ENCODE measurements around the gene TRPM3. TPM values are rescaled to one million over a fixed set of nuclear protein-coding genes. Genes with fewer than 3 reads are reported as not detected.
"Not testable (repeated sequence)": the region's sequence is repeated elsewhere in the genome, so short reads cannot be mapped to it uniquely, and the experiment has no call there.

Gene TRPM3
- total RNA-seq, 2 experiments from 2014 or later: not detected

DNA sequence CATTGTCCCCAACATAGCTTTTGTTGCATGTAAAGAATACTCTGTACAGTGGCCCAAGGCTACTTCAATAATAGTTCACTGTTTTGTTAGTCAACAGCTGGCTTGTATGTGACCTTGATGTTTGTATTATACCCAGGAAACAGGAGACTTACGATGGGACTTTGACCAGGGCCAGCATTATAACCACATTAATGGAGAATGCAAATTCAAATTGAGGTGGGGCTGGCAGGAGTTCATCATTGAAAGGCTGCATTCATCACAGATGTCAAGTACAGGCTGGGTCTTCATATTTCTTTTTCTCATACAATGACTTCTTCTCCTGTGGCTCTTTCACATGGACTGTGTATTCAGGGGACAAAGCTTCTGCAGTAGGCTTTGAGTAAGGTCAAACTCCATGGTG is 396.6 kb downstream of the TRPM3 start:
- DNase-seq; H3K36me3 Mint-ChIP-seq; H3K27me3 Mint-ChIP-seq; POLR2A ChIA-PET; H3K4me1 Mint-ChIP-seq; H3K4me3 Mint-ChIP-seq; H3K9me3 Mint-ChIP-seq; ATAC-seq (ENCODE audit: low read depth); H3K27ac Mint-ChIP-seq: not testable (repeated sequence)

DNA sequence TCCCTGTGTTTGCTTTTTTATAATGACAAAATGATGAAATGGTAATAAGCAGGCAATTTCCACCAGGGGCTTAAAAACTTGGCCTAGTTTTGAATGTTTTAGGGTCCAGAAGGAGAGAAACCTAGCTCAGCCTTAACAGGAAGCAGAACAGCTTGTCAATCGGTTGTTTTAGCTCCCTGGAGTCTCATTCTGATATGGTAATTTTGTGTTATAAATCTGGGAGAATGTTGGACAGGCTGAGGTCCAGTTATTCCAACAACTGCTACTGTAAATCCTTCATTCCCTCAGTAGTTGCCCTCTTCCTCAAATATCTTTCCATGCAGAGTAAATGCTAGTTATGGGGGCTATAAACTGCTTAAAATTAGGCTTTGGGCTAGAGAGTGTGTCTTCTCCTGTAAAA is 397.4 kb downstream of the TRPM3 start:
- H3K27ac Mint-ChIP-seq; ATAC-seq (ENCODE audit: low read depth); H3K36me3 Mint-ChIP-seq; POLR2A ChIA-PET; DNase-seq; H3K4me1 Mint-ChIP-seq; H3K27me3 Mint-ChIP-seq; H3K4me3 Mint-ChIP-seq; H3K9me3 Mint-ChIP-seq: not testable (repeated sequence)

DNA sequence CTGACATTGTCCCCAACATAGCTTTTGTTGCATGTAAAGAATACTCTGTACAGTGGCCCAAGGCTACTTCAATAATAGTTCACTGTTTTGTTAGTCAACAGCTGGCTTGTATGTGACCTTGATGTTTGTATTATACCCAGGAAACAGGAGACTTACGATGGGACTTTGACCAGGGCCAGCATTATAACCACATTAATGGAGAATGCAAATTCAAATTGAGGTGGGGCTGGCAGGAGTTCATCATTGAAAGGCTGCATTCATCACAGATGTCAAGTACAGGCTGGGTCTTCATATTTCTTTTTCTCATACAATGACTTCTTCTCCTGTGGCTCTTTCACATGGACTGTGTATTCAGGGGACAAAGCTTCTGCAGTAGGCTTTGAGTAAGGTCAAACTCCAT is 414.6 kb downstream of the TRPM3 start:
- H3K27me3 Mint-ChIP-seq; H3K36me3 Mint-ChIP-seq; H3K4me3 Mint-ChIP-seq; ATAC-seq (ENCODE audit: low read depth); H3K27ac Mint-ChIP-seq; DNase-seq; POLR2A ChIA-PET; H3K9me3 Mint-ChIP-seq; H3K4me1 Mint-ChIP-seq: not testable (repeated sequence)

DNA sequence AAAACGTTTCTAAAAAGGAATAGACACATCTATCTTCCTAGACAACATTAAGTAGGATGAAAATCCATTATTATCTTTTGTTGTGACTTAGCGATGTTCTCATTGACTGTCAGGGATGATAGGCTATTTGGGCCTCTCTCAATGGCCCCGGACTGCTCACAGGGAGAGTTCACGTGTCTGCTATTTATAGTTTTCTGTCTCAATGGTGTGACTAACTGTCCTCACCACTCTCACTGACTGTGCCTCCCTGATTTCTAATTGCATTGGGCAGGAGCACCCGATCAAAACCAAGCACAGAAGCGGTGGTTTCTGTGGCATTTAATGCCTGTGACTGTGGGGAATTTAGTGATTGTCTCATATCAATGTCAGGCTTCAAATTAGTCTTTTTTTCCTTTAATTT is 420.3 kb downstream of the TRPM3 start:
- Mint-ChIP-seq H3K27ac (no peak overlapping the region), H3K27me3 (no peaks in the 10 kb centered on the region), H3K4me1 (no peaks in the 10 kb centered on the region), H3K9me3 (no peaks in the 10 kb centered on the region), H3K4me3 (no peak overlapping the region), H3K36me3 (no peaks in the 10 kb centered on the region)
- POLR2A ChIA-PET: no interaction called here
- ATAC-seq (ENCODE audit: low read depth) (no peak), DNase-seq (no peak)

DNA sequence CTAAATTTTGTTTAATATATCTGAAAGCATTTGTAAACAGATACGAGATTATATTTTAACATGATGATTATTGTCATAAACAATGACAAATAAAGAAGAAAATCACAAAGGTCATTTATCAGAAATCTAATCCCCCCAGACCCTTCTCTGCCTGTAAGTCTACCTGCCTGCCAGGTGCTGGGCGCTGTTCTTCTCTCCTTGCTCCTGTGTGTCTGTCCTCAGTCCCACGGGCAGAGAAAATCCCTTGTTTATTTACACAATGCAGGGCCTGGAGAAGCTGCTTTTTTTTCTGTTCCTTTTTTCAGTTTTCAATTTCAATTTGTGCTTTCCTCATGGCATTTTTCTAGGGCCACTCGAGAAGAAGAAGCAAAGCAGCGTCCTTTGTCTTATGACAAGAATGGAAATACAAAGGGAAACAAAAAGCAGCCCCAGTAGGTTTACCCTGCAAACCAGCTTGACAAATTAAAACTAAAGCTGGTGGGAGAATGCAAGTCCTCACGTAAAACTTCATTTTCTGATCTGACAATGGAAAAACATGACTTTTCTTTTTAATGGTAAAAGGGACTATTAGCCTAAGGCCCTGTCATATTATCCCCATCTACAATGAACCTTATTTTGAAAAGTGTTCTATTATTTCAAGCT is 424.6 kb downstream of the TRPM3 start:
- peaks cover 1% of the 10 kb centered on the region for H3K9me3 Mint-ChIP-seq
- ATAC-seq (ENCODE audit: low read depth) (no peak), DNase-seq (no peak)
- no peaks in the 10 kb centered on the region for H3K4me1 Mint-ChIP-seq
- H3K27me3 Mint-ChIP-seq: peaks cover 3% of the 10 kb centered on the region
- POLR2A ChIA-PET: no interaction called here
- H3K4me3 Mint-ChIP-seq: no peak overlapping the region
- no peaks in the 10 kb centered on the region for H3K36me3 Mint-ChIP-seq
- H3K27ac Mint-ChIP-seq: no peak overlapping the region

DNA sequence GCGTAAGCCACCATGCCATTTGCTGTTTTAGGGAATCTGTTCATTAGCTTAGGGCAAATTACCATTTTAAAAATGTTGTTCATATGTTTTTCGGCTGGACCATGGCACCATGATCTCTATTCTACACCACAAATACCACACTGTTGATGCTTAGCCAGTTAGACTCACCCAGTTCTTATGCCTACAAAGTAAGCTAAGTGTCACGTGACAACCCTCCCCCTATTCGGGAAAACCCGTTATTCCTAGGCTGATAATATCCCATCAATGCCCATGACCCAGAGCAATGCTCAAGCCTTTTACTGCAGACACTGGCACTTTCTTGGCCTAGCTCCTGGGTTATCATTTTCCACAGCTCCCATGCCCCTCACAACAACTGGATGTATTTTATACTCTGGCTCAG is 426.7 kb downstream of the TRPM3 start:
- peaks cover 1% of the 10 kb centered on the region for H3K9me3 Mint-ChIP-seq
- no peaks in the 10 kb centered on the region for H3K4me1 Mint-ChIP-seq
- H3K27me3 Mint-ChIP-seq: peaks cover 6% of the 10 kb centered on the region
- ATAC-seq (ENCODE audit: low read depth) (no peak), DNase-seq (no peak)
- H3K36me3 Mint-ChIP-seq: no peaks in the 10 kb centered on the region
- no peak overlapping the region for H3K4me3 Mint-ChIP-seq
- POLR2A ChIA-PET: no interaction called here
- no peak overlapping the region for H3K27ac Mint-ChIP-seq

DNA sequence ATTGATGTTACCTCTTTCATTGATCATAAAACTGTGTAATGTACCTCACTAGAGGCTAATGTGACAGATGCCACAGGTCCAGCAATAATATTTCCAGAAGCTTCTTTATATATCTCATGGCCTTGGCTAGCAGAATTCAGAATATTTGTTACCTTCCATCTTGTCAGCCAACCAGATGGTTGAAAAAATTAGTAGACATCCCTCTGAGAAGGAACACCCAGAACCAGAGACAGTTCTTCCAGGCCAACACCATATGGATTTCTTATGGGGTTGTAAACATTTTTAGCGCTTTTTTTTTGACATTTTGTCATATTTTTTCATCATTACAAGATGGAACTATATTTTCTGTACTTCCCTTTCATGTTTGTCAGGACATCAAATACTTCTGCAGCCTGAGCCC is 428.2 kb downstream of the TRPM3 start:
- Mint-ChIP-seq H3K27ac (no peak overlapping the region), H3K27me3 (peaks cover 12% of the 10 kb centered on the region), H3K4me1 (no peaks in the 10 kb centered on the region), H3K4me3 (no peak overlapping the region), H3K9me3 (peaks cover 1% of the 10 kb centered on the region), H3K36me3 (no peaks in the 10 kb centered on the region)
- ATAC-seq (ENCODE audit: low read depth) (no peak), DNase-seq (no peak)
- POLR2A ChIA-PET: no interaction called here

DNA sequence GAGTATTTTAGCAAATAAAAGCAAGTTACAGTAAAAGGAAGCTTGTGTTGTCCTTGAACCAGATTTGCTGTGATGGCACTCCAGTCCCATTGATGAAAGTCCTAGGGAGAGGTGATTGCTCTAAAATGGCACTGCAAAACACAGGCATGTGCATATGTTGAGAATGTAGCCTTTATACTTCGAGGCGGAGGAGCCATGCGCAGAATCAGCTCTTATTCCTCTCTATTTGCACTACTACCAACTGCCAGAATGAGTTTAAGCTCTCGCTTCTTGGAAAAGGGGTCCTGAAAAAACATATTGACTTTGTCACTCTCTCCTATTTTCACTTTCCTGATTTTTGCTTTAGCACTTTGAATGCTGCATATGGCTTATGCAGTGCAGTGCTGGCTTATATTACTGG is 429.0 kb downstream of the TRPM3 start:
- Mint-ChIP-seq H3K9me3 (peaks cover 1% of the 10 kb centered on the region), H3K27ac (no peak overlapping the region)
- POLR2A ChIA-PET: no interaction called here

DNA sequence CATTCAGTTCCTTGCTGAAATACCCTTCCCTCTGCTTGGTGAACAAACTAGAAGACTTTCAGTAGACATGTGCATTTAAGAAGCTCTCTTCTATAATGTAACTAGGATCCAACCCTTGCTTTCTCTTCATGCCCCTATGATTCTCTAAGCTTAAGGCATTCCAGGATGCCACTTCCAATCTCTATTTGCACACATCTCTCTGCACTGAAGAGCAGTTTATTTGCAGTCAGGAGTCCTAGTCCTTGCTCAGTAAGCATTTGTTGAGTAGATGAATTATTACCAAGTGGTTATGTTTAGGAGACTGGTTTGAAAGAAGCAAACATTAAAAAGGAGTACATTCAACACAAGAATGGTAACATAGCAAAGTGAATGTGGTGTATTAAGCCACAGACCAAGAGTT is 432.7 kb downstream of the TRPM3 start:
- DNase-seq (no peak), ATAC-seq (ENCODE audit: low read depth) (no peak)
- H3K27ac Mint-ChIP-seq: no peak overlapping the region
- H3K27me3 Mint-ChIP-seq: peaks cover 12% of the 10 kb centered on the region
- no peaks in the 10 kb centered on the region for H3K9me3 Mint-ChIP-seq
- POLR2A ChIA-PET: no interaction called here
- no peaks in the 10 kb centered on the region for H3K4me1 Mint-ChIP-seq
- no peak overlapping the region for H3K4me3 Mint-ChIP-seq
- H3K36me3 Mint-ChIP-seq: no peaks in the 10 kb centered on the region

More for the DNA sequence above, 429.0 kb downstream of the TRPM3 start:
- H3K27me3 Mint-ChIP-seq: peaks cover 12% of the 10 kb centered on the region
- ATAC-seq (ENCODE audit: low read depth): no peak
- no peak for DNase-seq
- H3K4me3 Mint-ChIP-seq: no peak overlapping the region
- no peaks in the 10 kb centered on the region for H3K36me3 Mint-ChIP-seq
- H3K4me1 Mint-ChIP-seq: no peaks in the 10 kb centered on the region

DNA sequence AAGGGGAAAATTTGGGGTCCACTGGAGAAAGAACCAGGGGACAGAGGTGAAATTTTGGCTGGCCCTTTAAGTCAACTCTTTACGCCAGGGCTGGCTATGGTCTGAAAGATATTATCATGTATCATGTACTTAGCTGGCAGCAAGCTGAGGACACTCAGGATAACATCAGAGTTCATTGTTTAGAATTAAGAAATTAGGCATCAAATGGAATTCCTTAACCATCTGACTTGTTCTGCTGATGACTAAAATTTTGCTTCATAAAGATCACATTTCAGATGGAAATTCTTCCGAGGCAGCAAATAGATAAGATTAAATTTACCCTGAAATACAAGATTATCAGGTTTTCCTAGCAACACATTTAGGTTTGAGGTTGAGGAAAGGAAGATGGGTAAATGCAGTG is 437.6 kb downstream of the TRPM3 start:
- H3K27ac Mint-ChIP-seq: no peak overlapping the region
- H3K4me1 Mint-ChIP-seq: no peaks in the 10 kb centered on the region
- H3K27me3 Mint-ChIP-seq: peaks cover 5% of the 10 kb centered on the region
- no peaks in the 10 kb centered on the region for H3K9me3 Mint-ChIP-seq
- DNase-seq: no peak
- no peak overlapping the region for H3K4me3 Mint-ChIP-seq
- POLR2A ChIA-PET: no interaction called here
- ATAC-seq (ENCODE audit: low read depth): no peak
- H3K36me3 Mint-ChIP-seq: no peaks in the 10 kb centered on the region

DNA sequence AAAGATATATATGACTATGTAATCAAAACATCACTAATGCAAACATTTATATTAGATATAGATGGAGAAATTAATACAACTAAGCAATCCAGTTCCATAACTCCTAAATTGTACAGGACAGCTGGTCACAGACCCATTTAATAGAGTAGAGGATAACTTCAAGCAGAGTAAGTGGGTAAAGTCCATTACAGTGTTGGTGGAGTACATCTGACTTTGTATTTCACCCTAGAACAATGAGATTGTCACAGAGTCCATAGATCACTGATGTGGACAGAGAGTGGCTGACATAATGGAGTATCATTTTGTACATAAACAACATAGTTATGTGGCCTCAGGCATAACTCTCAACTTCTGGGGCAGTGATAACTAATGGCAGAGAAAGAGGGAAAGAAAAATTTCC is 439.1 kb downstream of the TRPM3 start:
- DNase-seq (no peak), ATAC-seq (ENCODE audit: low read depth) (no peak)
- Mint-ChIP-seq H3K36me3 (no peaks in the 10 kb centered on the region), H3K4me3 (no peak overlapping the region), H3K9me3 (no peaks in the 10 kb centered on the region), H3K27me3 (no peaks in the 10 kb centered on the region), H3K27ac (no peak overlapping the region), H3K4me1 (no peaks in the 10 kb centered on the region)
- POLR2A ChIA-PET: no interaction called here

DNA sequence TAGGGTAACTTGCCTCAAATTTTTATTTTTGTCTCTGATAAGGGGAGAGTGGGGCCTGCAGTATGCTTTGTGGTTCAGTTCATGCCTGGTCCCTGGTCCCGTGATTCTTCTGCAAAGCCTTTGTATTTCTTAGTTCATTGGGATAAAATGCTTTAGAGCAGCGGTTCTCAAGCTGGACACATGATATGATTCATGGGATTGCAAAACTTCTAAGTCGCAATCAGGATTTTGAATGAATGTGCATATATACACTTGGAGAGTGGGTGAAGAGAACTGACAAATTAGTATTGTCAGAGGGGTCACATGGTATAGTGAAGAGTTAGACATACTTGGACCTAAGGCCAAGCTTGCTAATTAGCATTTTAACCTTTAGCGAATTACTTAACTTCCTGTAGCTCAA is 441.6 kb downstream of the TRPM3 start:
- H3K4me3 Mint-ChIP-seq: no peak overlapping the region
- no peaks in the 10 kb centered on the region for H3K9me3 Mint-ChIP-seq
- POLR2A ChIA-PET: no interaction called here

DNA sequence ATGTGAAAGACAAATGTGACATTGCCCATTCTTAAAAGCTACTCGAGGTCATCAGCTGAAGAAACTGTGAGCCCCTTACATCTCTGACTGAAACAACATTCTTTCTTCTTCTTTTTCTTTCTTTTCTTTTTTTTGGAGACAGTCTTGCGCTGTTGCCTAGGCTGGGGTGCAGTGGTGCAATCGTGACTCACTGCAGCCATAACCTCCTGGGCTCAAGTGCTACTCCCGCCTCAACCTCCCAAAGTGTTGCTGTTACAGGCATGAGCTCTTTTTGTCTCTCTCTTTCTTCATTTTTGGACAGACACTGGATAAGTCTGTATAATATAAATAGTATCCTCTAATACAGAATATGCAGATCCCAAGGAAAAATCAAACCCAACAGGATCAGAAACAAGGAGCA is 443.3 kb downstream of the TRPM3 start:
- DNase-seq (no peak), ATAC-seq (ENCODE audit: low read depth) (no peak)
- no peak overlapping the region for H3K27ac Mint-ChIP-seq
- no peaks in the 10 kb centered on the region for H3K27me3 Mint-ChIP-seq
- H3K4me1 Mint-ChIP-seq: no peaks in the 10 kb centered on the region
- H3K4me3 Mint-ChIP-seq: no peak overlapping the region
- H3K9me3 Mint-ChIP-seq: no peaks in the 10 kb centered on the region
- no peaks in the 10 kb centered on the region for H3K36me3 Mint-ChIP-seq
- POLR2A ChIA-PET: no interaction called here

More for the DNA sequence above, 441.6 kb downstream of the TRPM3 start:
- Mint-ChIP-seq H3K27ac (no peak overlapping the region), H3K36me3 (no peaks in the 10 kb centered on the region), H3K4me1 (no peaks in the 10 kb centered on the region), H3K27me3 (no peaks in the 10 kb centered on the region)
- DNase-seq: no peak
- no peak for ATAC-seq (ENCODE audit: low read depth)

DNA sequence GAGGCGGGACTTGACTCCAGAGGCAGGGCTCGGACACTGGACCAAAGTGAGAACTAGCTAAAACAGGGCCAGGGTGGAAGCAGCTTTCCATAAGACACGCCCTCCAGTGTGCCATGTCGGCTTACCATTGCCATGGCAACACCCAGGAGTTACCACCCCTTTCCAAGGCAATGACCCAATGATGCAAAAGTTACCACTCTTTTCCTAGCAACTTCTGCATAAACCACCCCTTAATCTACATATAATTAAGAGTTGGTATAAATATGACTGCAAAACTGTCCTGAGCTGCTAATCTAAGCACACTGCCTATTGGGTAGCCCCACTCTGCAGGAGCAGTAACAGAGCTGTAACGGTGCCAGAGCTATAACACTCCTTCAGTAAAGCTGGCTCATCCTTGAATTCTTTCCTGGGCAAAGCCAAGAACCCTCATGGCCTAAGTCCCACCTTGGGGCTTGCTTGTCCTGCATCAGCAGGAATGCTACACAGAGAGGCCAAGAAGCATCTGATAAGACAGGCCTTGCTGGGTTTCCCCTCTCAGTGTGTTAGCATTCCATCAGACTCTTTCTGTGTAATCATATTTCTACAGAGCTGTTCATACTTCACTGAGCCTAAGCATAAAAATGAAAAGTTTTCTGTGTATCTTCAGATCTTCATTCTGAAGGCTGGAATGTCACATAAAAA is 444.2 kb downstream of the TRPM3 start:
- H3K4me3 Mint-ChIP-seq: no peak overlapping the region
- no peak overlapping the region for H3K27ac Mint-ChIP-seq
- ATAC-seq (ENCODE audit: low read depth) (no peak), DNase-seq (no peak)
- no peaks in the 10 kb centered on the region for H3K27me3 Mint-ChIP-seq
- POLR2A ChIA-PET: no interaction called here
- H3K4me1 Mint-ChIP-seq: no peaks in the 10 kb centered on the region
- no peaks in the 10 kb centered on the region for H3K9me3 Mint-ChIP-seq
- H3K36me3 Mint-ChIP-seq: no peaks in the 10 kb centered on the region

All from activated naive CD8-positive, alpha-beta T cell treated with anti-CD3 and anti-CD28 coated beads, Interleukin-2, amount 10 ng/mL, durations not matched to agents 7 days and 5 days (primary cell).